ENCODE data around the gene SLIT2. TPM values are rescaled to one million over a fixed set of nuclear protein-coding genes. Genes with fewer than 3 reads are reported as not detected.

The SLIT2 gene
- polyA plus RNA-seq, 3 donors from 2014 or later = not detected

DNA sequence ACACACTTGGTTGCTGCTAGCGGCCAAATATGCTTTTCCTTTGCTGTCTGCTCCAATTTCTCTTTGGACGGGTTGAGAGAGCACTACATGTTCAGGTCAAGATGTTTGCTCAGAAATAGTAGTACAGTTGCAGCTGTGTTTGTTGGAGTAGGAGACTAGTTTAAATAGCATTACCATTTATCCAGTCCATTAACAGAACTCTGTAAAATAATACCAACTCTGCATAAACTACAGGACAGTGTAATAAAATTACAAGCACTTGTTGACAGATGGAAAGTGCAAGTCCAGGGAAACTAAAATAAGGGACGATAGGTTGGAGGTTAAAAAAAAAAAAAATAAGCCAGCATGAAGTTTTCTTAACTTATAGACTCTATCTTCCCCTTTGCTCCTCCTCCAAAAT is 20.2 kb downstream of the SLIT2 start:
- Mint-ChIP-seq H3K27me3 (ENCODE audit: low read depth in 3 of 3) (peaks cover 0 to 2% (median 1%) of the 10 kb centered on the region in 3 donors), H3K4me1 (no peaks in the 10 kb centered on the region), H3K9me3 (peaks cover 0 to 17% (median 3%) of the 10 kb centered on the region in 6 donors), H3K36me3 (no peaks in the 10 kb centered on the region), H3K4me3 (no peak overlapping the region), H3K27ac (no peak overlapping the region)
- DNase-seq = no peak

DNA sequence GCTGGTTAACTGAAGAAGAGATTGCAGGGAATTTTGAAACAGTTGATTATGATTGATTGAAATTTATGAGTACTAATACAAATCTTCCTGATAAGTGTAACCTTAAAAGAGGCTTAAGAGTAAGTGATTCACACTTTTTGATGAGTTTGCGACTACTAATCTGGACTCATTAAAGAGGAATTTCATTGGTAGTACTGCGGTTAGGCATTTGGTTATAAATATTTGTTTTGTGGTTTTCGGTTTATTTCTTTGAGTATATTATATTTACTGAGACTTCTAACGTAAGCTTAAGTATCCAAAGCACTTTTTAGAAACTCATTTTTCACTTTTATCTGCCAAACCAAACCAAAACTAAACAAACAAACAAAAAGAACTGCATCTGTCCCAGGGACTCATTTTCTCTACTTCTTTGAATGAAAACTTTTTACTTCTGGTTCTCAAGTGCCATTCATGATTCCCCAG is 20.7 kb downstream of the SLIT2 start:
- DNase-seq = no peak
- Mint-ChIP-seq H3K27me3 (ENCODE audit: low read depth in 3 of 3) (peaks cover 0 to 2% (median 1%) of the 10 kb centered on the region in 3 donors), H3K36me3 (no peaks in the 10 kb centered on the region), H3K4me1 (no peaks in the 10 kb centered on the region), H3K4me3 (no peak overlapping the region), H3K9me3 (peaks cover 0 to 18% (median 4%) of the 10 kb centered on the region in 6 donors), H3K27ac (no peak overlapping the region)

DNA sequence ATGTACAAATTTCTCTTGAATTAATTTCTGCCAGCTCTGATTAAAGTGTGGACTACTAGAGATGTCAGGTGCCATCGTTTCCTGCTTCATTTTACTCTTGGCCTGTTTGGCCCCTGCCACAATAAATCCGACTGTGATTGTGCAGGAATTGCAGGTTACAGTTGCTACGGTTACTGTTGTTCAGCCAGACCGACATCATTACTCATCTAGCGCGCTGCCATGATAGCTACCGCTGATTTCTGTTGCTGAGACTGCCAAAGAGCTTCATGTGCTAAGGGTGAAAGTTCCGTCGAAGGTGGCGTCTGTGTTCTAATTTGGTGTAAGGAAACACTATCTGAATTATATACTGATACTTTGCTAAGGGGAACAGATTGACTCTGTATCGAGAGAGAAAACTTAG is 22.1 kb downstream of the SLIT2 start:
- Mint-ChIP-seq H3K27ac (no peak overlapping the region), H3K4me1 (no peaks in the 10 kb centered on the region), H3K36me3 (no peaks in the 10 kb centered on the region), H3K27me3 (ENCODE audit: low read depth in 3 of 3) (peaks cover 0 to 2% (median 1%) of the 10 kb centered on the region in 3 donors), H3K9me3 (peaks cover 0 to 18% (median 4%) of the 10 kb centered on the region in 6 donors), H3K4me3 (no peak overlapping the region)
- no peak for DNase-seq

DNA sequence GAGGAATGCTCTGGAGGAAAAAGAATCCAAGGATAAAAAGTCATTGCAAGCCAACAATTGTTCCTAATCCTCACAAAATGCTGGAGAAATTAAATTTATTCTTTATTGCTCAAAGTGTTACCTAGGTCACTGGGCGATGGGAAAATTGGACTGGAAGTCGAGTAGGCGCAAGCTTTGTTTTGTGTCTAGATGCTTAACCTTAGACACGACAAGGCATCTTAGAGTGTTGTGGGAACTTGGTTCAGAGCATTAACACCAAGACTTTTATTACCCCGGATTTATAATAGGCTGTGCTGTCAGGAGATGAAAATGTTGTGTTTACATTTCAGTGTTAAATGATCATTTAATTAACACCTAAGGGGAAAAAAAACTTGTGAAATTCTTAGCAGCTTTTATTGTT is 25.1 kb downstream of the SLIT2 start:
- no peak for DNase-seq
- H3K27me3 Mint-ChIP-seq (ENCODE audit: low read depth in 3 of 3) = no peaks in the 10 kb centered on the region
- H3K27ac Mint-ChIP-seq = no peak overlapping the region
- H3K4me1 Mint-ChIP-seq = no peaks in the 10 kb centered on the region
- H3K4me3 Mint-ChIP-seq = no peak overlapping the region
- peaks cover 0 to 22% (median 5%) of the 10 kb centered on the region in 6 donors for H3K9me3 Mint-ChIP-seq
- H3K36me3 Mint-ChIP-seq = no peaks in the 10 kb centered on the region

DNA sequence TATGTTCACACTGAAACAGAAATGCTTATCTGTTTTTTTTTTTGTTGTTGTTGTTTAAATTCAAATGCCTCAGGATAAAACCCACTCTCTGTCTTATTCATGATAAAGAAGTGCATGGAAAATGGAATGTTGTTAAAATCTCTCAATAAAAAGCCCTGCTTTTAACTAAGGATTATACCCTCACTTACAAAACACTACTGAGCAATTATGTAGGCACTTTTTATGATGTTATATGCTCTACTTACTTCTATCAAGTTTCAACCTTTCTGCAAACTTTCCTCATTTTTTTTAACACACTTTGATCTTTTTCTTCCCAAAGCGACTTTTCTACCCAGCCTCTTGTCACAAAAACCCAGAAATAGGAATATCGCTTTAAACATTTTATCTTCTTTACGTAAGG is 26.5 kb downstream of the SLIT2 start:
- Mint-ChIP-seq H3K4me3 (no peak overlapping the region), H3K36me3 (no peaks in the 10 kb centered on the region), H3K9me3 (peaks cover 0 to 22% (median 4%) of the 10 kb centered on the region in 6 donors), H3K27me3 (ENCODE audit: low read depth in 3 of 3) (no peaks in the 10 kb centered on the region), H3K27ac (no peak overlapping the region), H3K4me1 (no peaks in the 10 kb centered on the region)
- DNase-seq = no peak

DNA sequence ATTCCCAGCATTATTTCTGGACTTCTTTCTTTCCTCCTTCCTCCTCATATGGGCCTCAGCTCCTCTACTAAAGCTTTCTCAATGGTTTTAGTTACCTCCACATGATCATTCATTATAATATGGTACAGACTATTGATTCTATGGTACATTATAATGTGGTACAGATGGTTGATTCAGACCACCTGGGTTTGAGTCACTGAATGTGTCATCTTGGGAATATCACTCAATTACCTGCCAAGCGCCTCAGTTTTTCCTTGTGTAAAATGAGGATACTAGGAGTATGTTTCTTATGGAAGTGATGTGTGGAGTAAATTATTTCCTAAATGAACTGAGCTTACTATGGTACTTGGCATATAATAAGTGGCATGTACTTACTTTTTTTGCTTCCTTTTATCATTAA is 27.7 kb downstream of the SLIT2 start:
- no peaks in the 10 kb centered on the region for H3K36me3 Mint-ChIP-seq
- no peaks in the 10 kb centered on the region for H3K27me3 Mint-ChIP-seq (ENCODE audit: low read depth in 3 of 3)
- no peak for DNase-seq
- H3K27ac Mint-ChIP-seq = no peak overlapping the region
- no peaks in the 10 kb centered on the region for H3K4me1 Mint-ChIP-seq
- no peak overlapping the region for H3K4me3 Mint-ChIP-seq
- H3K9me3 Mint-ChIP-seq = peaks cover 0 to 16% (median 4%) of the 10 kb centered on the region in 6 donors

DNA sequence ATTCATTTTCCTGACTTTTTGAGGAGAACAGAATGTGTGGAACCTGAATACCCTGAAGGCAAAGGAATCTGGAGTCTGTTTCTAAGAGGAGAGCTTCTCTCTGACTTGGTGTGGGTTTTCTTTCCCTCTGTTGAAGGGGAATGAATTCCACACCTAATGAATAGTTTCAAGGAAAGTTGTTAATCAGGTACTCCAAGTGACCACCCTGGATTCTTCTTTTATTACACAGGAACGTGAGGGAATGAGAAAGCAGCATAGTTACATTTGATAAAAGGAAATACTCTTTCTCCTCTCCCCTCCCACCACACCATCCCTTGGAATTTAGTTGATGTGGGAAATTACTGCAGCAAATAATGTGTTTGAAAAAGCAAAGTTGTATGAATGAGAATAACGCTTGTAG is 29.7 kb downstream of the SLIT2 start:
- H3K27me3 Mint-ChIP-seq (ENCODE audit: low read depth in 3 of 3) = no peaks in the 10 kb centered on the region
- H3K27ac Mint-ChIP-seq = no peak overlapping the region
- no peak for DNase-seq
- H3K9me3 Mint-ChIP-seq = peaks cover 1 to 21% (median 5%) of the 10 kb centered on the region in 6 donors
- no peaks in the 10 kb centered on the region for H3K4me1 Mint-ChIP-seq
- no peak overlapping the region for H3K4me3 Mint-ChIP-seq
- H3K36me3 Mint-ChIP-seq = no peaks in the 10 kb centered on the region

DNA sequence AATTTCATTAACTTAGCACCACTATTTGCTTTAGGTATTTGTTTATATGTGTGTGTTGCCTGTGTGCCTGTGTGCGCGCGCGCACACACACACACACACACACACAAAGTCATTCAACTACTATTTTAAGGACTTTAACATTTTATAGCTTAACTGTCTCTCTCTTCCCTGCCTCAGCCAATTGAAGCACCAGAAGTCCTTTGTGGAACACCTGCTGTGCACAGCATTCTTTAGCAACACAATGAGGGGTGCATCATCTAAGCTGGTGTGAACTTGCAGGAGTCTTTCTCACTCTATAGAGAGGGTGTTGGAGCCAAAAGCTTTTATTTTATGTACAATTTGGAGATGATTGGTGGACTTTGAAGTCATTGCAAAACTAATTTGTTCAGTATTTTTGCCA is 31.3 kb downstream of the SLIT2 start:
- no peak overlapping the region for H3K4me3 Mint-ChIP-seq
- H3K36me3 Mint-ChIP-seq = no peaks in the 10 kb centered on the region
- peaks cover 1 to 17% (median 7%) of the 10 kb centered on the region in 6 donors for H3K9me3 Mint-ChIP-seq
- no peak for DNase-seq
- H3K27ac Mint-ChIP-seq = no peak overlapping the region
- no peaks in the 10 kb centered on the region for H3K4me1 Mint-ChIP-seq
- H3K27me3 Mint-ChIP-seq (ENCODE audit: low read depth in 3 of 3) = no peaks in the 10 kb centered on the region

DNA sequence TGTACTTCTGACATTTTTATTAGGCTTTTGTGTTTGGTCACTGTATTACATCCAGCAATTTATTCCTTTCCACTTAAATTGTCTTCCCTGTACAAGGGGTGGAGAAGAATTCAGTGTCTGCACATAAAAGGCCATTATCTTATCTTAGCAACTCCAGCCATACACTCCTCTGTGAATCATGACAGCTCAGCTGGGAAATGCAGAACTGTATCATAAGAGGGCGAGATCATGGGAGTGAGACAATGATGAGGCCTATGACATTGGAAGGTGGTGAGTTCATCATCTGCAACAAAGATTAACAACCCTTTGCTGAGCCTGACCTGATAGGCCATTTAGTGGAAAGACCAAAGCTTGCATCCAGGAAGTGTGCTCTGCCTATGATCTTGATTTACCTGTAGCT is 33.3 kb downstream of the SLIT2 start:
- Mint-ChIP-seq H3K4me3 (no peak overlapping the region), H3K27ac (no peak overlapping the region), H3K36me3 (no peaks in the 10 kb centered on the region), H3K4me1 (no peaks in the 10 kb centered on the region), H3K9me3 (peaks cover 1 to 14% (median 7%) of the 10 kb centered on the region in 6 donors), H3K27me3 (ENCODE audit: low read depth in 3 of 3) (no peaks in the 10 kb centered on the region)
- no peak for DNase-seq

DNA sequence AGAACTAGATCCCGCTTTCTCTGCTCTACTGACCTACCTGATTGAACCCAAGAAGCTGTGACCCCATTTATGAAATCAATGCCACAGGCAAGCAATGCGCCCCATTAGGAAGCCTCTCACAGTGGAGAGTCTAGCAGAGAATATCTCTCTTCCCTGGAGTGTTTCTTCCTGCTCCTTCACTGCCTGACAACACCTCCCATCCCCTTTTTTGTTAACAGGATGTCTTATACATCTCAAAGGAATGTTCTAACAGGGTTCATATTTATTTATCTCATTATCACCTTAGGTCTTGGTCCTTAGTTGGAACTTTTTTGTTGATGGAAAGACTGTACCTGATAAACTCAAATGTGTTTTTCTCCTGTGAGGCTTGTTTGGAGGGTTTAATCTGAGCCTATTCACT is 35.5 kb downstream of the SLIT2 start:
- Mint-ChIP-seq H3K4me3 (no peak overlapping the region), H3K9me3 (peaks cover 0 to 15% (median 14%) of the 10 kb centered on the region in 6 donors), H3K36me3 (no peaks in the 10 kb centered on the region), H3K27ac (no peak overlapping the region), H3K27me3 (ENCODE audit: low read depth in 3 of 3) (no peaks in the 10 kb centered on the region), H3K4me1 (no peaks in the 10 kb centered on the region)
- DNase-seq = no peak

DNA sequence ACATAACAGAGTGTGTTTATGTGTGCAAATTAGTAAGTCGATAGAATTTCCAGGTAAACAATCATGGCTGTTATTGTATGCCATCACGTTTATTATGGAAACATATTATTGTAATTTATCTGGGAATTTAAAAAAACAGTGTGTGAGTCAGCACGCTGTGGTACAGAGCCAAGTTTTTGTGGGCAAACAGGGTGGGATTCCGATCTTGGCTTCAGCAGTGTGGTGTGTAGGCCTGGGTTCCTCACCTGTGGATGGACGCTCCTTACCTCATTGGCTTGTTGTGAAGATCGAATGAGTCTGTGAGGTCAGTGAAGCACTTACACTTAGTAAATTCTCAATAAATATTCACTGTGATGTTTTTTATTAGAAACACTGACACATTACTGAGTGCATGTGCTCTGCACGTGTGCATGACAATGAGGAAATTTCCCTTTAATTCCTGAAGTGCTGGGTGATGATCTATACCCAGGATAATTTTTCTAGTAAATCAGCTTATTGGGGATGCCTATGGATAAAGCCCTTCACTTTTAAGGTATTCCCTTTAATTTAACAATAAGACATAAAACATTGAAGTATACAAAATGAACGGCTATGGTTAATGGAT is 36.4 kb downstream of the SLIT2 start:
- H3K36me3 Mint-ChIP-seq = no peaks in the 10 kb centered on the region
- H3K4me1 Mint-ChIP-seq = no peaks in the 10 kb centered on the region
- no peak overlapping the region for H3K4me3 Mint-ChIP-seq
- DNase-seq = no peak
- no peak overlapping the region for H3K27ac Mint-ChIP-seq
- H3K27me3 Mint-ChIP-seq (ENCODE audit: low read depth in 3 of 3) = peaks cover 0 to 3% (median 0%) of the 10 kb centered on the region in 3 donors
- H3K9me3 Mint-ChIP-seq = peaks cover under 1 to 20% (median 14%) of the 10 kb centered on the region in 6 donors

DNA sequence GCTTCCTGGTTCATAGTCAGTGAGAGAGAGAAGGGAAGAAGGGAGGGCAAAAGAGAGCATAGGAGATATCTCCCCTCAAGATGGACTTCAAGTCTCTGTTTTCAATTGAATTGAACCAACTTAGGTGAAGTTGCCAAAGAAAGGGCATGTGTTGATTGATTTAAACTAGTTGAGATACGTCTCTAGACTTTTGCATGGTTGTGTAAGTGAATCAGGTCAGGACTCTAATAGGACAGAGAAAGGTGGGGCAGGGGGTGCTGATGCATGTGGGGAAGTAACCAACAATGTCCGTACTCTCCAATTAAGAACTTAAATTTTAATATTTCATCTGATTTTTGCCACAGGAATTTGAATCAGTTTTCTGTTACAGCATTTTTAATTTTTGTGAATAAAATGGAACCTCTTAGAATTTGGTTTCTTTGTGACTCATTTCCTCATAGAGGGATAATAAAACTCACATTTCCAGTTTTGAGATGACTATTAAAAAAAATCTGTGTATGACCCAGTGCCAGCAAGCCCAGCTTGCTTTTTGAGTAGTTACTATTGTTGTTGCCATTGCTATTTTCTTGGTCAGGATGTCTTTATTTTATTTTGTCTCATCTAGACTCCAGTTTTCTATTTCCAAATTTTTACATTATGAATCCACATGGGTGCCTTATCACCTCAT is 37.3 kb downstream of the SLIT2 start:
- H3K27ac Mint-ChIP-seq = no peak overlapping the region
- H3K36me3 Mint-ChIP-seq = no peaks in the 10 kb centered on the region
- DNase-seq = no peak
- no peak overlapping the region for H3K4me3 Mint-ChIP-seq
- peaks cover 1 to 20% (median 14%) of the 10 kb centered on the region in 6 donors for H3K9me3 Mint-ChIP-seq
- peaks cover 0 to 3% (median 0%) of the 10 kb centered on the region in 3 donors for H3K27me3 Mint-ChIP-seq (ENCODE audit: low read depth in 3 of 3)
- H3K4me1 Mint-ChIP-seq = no peaks in the 10 kb centered on the region

DNA sequence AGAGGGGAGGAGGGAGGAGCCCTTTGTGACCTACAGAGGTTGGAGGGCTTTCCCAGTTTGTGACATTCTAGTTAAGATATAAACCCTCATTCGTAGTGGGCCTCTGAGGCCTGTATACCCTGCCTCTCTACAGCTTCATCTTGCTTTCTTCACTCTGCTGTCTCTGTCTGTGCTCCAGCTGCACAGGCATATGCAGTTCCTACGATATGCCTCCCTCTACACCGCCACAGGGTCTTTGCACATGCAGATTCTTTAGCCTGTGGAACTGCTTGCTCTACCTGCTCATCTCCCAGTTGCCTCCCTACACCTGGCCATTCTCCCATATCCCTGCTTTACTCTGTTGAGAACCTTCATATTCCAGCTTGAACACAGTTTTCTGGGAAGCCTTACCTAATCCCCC is 38.1 kb downstream of the SLIT2 start:
- H3K27me3 Mint-ChIP-seq (ENCODE audit: low read depth in 3 of 3) = peaks cover 0 to 3% (median 0%) of the 10 kb centered on the region in 3 donors
- H3K9me3 Mint-ChIP-seq = peaks cover 1 to 24% (median 14%) of the 10 kb centered on the region in 6 donors
- no peak overlapping the region for H3K4me3 Mint-ChIP-seq
- H3K27ac Mint-ChIP-seq = no peak overlapping the region
- no peak for DNase-seq
- no peaks in the 10 kb centered on the region for H3K4me1 Mint-ChIP-seq
- no peaks in the 10 kb centered on the region for H3K36me3 Mint-ChIP-seq

DNA sequence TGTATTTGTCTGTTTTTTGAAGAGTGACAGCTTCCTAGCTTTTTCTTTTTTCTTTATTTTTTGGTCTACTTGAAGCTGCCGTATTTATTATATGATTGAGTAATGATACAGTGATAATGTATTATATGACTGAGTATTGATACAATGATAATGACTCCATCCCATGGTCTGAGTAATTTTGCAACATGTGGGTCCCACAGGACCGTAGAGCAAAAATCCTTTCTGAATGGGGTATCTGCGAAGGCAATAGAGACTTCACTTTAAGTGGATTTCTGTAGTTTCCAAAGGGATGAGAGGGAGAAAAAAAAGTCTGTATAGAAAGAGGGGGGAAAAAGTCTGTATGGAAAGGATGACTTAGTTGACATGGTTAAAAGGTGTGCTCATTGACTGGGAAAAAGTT is 41.0 kb downstream of the SLIT2 start:
- DNase-seq = no peak
- Mint-ChIP-seq H3K9me3 (peaks cover 1 to 17% (median 6%) of the 10 kb centered on the region in 6 donors), H3K27me3 (ENCODE audit: low read depth in 3 of 3) (peaks cover 0 to 3% (median 0%) of the 10 kb centered on the region in 3 donors), H3K27ac (no peak overlapping the region), H3K36me3 (no peaks in the 10 kb centered on the region), H3K4me3 (no peak overlapping the region), H3K4me1 (no peaks in the 10 kb centered on the region)
